HFF-Myc (cell line): ENCODE measurements around the gene BCAS3.

Source experiments
- DNase-seq: peaks from one replicate; pipeline ENCODE4 v3.0.0-alpha.2; 2011; ENCODE audit warnings: low read depth; ENCODE audit errors: extremely low read depth
- H3K4me3 ChIP-seq: replicated peaks from 2 replicates; pipeline ENCODE4 v1.5.1; 2011; ENCODE audit warnings: low read depth, mild to moderate bottlenecking, control low read depth, low read length
- TF ChIP-seq, protein P1 (sequence below): IDR thresholded peaks from 2 replicates; pipeline ENCODE4 v1.5.1; 2012; ENCODE audit warnings: mild to moderate bottlenecking, low read depth, low read length, control low read depth; ENCODE audit errors: missing control alignments

The BCAS3 gene

DNA sequence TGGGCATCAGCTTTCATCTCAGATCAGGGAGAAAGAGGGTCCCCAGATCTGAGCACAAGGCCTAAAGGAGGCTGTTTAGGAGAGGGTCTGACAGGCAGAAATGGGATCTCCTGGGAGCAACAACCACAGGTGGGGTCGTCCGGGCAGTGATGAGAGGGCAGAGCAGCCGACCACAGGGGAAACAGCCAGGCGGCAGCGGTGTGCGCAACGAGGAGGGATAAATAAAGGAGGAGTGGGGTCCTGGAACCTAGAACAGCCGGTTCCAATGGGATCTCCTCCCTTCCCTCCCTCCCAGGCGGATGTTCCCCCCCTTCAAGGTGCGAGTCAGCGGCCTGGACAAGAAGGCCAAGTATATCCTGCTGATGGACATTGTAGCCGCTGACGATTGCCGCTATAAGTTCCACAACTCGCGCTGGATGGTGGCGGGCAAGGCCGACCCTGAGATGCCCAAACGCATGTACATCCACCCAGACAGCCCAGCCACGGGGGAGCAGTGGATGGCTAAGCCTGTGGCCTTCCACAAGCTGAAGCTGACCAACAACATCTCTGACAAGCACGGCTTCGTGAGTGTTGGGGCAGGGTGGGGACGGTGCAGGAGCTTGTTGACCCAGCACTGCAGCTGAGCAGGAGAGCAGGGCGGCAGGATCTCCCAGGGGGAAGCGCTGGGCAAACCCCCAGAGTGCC is 723.9 kb downstream of the BCAS3 start:
- DNase-seq, result no peak
- TF ChIP-seq, protein P1, sequence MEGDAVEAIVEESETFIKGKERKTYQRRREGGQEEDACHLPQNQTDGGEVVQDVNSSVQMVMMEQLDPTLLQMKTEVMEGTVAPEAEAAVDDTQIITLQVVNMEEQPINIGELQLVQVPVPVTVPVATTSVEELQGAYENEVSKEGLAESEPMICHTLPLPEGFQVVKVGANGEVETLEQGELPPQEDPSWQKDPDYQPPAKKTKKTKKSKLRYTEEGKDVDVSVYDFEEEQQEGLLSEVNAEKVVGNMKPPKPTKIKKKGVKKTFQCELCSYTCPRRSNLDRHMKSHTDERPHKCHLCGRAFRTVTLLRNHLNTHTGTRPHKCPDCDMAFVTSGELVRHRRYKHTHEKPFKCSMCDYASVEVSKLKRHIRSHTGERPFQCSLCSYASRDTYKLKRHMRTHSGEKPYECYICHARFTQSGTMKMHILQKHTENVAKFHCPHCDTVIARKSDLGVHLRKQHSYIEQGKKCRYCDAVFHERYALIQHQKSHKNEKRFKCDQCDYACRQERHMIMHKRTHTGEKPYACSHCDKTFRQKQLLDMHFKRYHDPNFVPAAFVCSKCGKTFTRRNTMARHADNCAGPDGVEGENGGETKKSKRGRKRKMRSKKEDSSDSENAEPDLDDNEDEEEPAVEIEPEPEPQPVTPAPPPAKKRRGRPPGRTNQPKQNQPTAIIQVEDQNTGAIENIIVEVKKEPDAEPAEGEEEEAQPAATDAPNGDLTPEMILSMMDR, result no peak
- H3K4me3 ChIP-seq, result peak overlapping the region; percentile 60

DNA sequence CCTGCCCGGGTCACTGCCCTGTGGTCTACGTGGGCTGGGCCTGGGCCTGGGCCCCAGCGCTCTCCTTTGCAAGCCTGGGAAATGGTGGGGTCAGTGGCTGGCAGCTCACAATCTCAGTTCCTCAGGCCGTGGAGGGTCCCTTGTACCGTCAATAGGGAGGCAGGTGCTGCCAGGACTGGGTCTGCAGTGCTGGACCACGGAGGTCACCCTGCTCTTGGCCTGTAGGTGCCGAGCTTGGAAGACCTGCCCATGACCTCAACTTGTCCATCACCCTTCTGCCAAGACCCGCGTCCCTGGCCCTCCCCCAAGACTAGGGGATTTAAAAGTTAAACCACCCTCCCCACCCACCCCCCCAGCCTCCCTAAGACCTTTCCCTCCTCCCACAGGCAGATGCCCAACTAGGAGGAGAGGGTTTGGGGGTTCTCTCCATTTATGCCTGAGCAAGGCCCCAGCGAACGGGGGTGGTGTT is 724.5 kb downstream of the BCAS3 start:
- peak overlapping the region; percentile 60 for H3K4me3 ChIP-seq
- no peak for DNase-seq
- TF ChIP-seq, protein P1, result no peak

DNA sequence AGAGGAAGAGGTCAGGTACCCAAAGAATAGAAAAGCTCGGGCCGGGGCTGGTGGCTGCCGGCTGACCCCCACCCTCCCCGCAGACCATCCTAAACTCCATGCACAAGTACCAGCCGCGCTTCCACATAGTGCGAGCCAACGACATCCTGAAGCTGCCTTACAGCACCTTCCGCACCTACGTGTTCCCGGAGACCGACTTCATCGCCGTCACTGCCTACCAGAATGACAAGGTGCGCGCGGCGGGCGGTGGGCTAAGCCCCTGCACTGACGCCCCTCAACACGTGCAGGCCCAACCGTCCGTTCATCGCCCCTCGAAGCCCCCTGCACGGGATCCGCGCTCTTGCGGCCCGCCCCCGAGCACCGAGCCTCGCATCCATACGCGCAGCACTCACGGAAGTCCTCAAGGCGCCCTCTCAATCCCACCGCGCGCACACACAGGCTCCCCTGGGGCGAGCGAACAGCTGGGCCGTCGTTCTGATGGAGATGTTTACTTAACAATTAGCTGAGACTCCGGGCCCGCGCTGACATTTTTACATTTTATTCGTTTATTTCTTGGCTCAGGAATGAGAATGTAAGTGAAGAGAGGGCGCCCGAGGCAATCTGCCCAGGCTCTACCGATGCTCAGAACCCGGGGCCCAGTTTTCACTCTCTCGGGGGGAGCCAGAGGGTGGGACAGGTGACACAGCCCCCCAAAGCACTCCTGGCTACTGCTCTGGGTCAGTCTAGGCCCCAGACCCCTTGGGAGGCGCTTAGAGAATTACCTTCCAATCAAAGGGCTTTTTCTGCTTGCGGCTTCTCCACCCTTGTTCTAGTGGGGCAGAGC is 725.5 kb downstream of the BCAS3 start:
- TF ChIP-seq, protein P1, result no peak
- DNase-seq, result no peak
- peak overlapping the region; percentile 60 for H3K4me3 ChIP-seq

DNA sequence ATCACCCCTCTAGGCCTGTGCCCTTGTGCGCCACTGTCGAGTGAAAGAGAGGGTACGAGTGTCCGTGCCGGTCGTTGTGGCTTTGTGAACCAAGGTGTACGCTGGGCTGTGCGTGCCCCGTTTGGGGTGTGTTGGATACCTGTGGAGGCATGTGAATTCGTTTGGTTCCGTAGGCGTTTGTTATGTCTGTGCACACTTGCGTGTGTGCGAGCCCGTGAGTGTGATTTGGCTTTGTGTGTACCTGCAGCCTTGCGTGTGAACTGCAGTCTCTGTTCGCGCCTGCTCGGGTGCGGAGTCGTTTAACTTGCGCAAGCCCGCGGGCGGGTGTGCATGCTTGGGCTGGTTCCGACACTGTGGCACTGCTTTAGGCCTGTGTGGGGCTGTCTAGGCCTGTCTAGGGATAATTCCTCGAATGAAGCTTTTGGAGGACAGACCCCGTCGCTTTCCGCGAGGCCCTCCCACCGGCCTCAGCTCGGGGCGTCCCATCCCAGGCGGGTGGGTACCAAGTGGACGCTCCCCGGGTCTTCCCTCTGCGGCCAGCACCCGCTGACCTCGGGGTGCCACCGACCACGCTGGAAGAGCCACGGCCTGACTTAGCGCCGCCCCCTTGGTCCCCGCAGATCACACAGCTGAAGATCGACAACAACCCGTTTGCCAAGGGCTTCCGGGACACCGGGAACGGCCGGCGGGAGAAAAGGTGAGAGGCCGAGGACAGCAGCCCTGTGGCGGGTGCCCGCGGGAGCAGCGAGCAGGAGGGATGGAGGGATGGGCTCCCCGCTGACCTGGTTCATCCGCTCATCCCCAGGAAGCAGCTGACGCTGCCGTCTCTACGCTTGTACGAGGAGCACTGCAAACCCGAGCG is 726.4 kb downstream of the BCAS3 start:
- TF ChIP-seq, protein P1, result no peak
- H3K4me3 ChIP-seq, result peak overlapping the region; percentile 60
- DNase-seq, result no peak

DNA sequence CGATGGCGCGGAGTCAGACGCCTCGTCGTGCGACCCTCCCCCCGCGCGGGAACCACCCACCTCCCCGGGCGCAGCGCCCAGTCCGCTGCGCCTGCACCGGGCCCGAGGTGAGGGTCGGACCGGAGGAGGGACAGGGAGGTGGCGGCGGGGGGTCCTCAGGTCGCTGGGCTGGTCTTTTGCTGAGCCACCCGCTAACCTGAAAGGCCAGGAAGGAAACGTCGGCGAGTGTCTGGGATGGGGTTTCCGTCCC is 726.9 kb downstream of the BCAS3 start:
- TF ChIP-seq, protein P1, result no peak
- H3K4me3 ChIP-seq, result peak overlapping the region; percentile 60
- DNase-seq, result no peak

DNA sequence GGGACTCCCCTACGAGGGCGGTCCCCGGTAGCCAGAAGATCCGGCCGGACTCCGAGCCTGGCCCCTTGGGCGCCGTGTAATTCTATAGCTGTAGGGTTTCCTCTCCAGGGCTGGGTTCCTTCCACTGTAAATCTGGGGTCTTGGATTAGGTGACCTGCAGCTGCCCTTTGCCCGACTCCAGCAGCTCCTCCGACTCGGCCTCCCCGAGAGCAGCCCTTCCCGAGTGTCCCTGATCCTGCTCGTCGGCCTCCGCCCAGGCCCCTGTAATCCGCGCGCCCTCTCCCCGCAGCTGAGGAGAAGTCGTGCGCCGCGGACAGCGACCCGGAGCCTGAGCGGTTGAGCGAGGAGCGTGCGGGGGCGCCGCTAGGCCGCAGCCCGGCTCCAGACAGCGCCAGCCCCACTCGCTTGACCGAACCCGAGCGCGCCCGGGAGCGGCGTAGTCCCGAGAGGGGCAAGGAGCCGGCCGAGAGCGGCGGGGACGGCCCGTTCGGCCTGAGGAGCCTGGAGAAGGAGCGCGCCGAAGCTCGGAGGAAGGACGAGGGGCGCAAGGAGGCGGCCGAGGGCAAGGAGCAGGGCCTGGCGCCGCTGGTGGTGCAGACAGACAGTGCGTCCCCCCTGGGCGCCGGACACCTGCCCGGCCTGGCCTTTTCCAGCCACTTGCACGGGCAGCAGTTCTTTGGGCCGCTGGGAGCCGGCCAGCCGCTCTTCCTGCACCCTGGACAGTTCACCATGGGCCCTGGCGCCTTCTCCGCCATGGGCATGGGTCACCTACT is 727.4 kb downstream of the BCAS3 start:
- peak overlapping the region; percentile 60 for H3K4me3 ChIP-seq
- TF ChIP-seq, protein P1, result no peak
- no peak for DNase-seq
